Activated B cell treated with CpG ODN at 0.5 μM for 24 hours (primary cell): ENCODE data around the gene NKIRAS1. TPM values are rescaled to one million over a fixed set of nuclear protein-coding genes. Genes with fewer than 3 reads are reported as not detected.

Experiments
- ATAC-seq: fragments of 200-7000 bp; cut with Tn5 transposase; one replicate; pipeline ENCODE4 v1.10.0; 2021; ENCODE audit warnings: low read depth, mild to moderate bottlenecking, moderate library complexity
- CTCF ChIA-PET: fragments of 350-600 bp; sonication (Branson Sonifier 250); formaldehyde crosslinking; loops from one replicate; lab custom pipeline; 2021; ENCODE audit warnings: antibody characterized with exemption; lab: Charles Lee
- POLR2A ChIA-PET: fragments of 350-600 bp; sonication (Branson Sonifier 250); formaldehyde crosslinking; loops from one replicate; lab custom pipeline; 2021; ENCODE audit warnings: antibody characterized with exemption; lab: Charles Lee
- DNase-seq: peaks from one replicate; pipeline ENCODE4 v3.0.0; 2022
- H3K27ac Mint-ChIP-seq: one replicate; pipeline ENCODE4 v1.8.0; 2020; ENCODE audit warnings: mixed read lengths
- H3K27me3 Mint-ChIP-seq: one replicate; pipeline ENCODE4 v1.8.0; 2021; ENCODE audit warnings: mixed read lengths
- H3K36me3 Mint-ChIP-seq: one replicate; pipeline ENCODE4 v1.8.0; 2021; ENCODE audit warnings: low read depth, mixed read lengths
- H3K4me1 Mint-ChIP-seq: one replicate; pipeline ENCODE4 v1.8.0; 2021; ENCODE audit warnings: mixed read lengths
- H3K4me3 Mint-ChIP-seq: one replicate; pipeline ENCODE4 v1.8.0; 2020; ENCODE audit warnings: mild to moderate bottlenecking, mixed read lengths
- H3K9me3 Mint-ChIP-seq: one replicate; pipeline ENCODE4 v1.8.0; 2020; ENCODE audit warnings: mixed read lengths
- CTCF ChIP-seq: fragments of 200-600 bp; IDR thresholded peaks from one replicate; pipeline ENCODE4 v1.8.0; 2022; ENCODE audit warnings: antibody characterized with exemption, mild to moderate bottlenecking
- intact Hi-C: fragments of 100-400 bp; cut with micrococcal nuclease; formaldehyde crosslinking; loops from one replicate; pipeline ENCODE4 v1.15.1; 2024
- total RNA-seq: library from RNA; stranded (reverse); gene quantifications from 2 replicates; pipeline ENCODE4 v1.2.3, GENCODE V29; 2022

The NKIRAS1 gene
- total RNA-seq, 1 donor from 2014 or later = 3.4 TPM

- POLR2A ChIA-PET = no interaction called here
- peaks cover 3% of the 10 kb centered on the region for H3K4me1 Mint-ChIP-seq
Measured at GRCh38 chr3:23934253-23934652, 17.5 kb upstream of the NKIRAS1 start.

GRCh38 chr3:23932571-23932970 is 15.8 kb upstream of the NKIRAS1 start:
- no peak for TF ChIP-seq CTCF
- intact Hi-C loops = no loop called here
- DNase-seq (no peak), ATAC-seq (no peak)
- H3K27me3 Mint-ChIP-seq = peaks cover 8% of the 10 kb centered on the region
- H3K36me3 Mint-ChIP-seq = no peaks in the 10 kb centered on the region
- POLR2A ChIA-PET = no interaction called here
- H3K4me3 Mint-ChIP-seq = no peak overlapping the region
- H3K9me3 Mint-ChIP-seq = no peaks in the 10 kb centered on the region
- H3K4me1 Mint-ChIP-seq = peaks cover 5% of the 10 kb centered on the region
- H3K27ac Mint-ChIP-seq = no peak overlapping the region
- CTCF ChIA-PET = no interaction called here

More at GRCh38 chr3:23934253-23934652, 17.5 kb upstream of the NKIRAS1 start:
- no peak overlapping the region for H3K27ac Mint-ChIP-seq
- TF ChIP-seq CTCF = no peak
- peaks cover 8% of the 10 kb centered on the region for H3K27me3 Mint-ChIP-seq
- intact Hi-C loops = no loop called here
- no peak for DNase-seq
- no peaks in the 10 kb centered on the region for H3K9me3 Mint-ChIP-seq
- no peak overlapping the region for H3K4me3 Mint-ChIP-seq
- no peak for ATAC-seq
- no peaks in the 10 kb centered on the region for H3K36me3 Mint-ChIP-seq
- CTCF ChIA-PET = no interaction called here

GRCh38 chr3:23931597-23931996 is 14.8 kb upstream of the NKIRAS1 start:
- ChIA-PET CTCF (no interaction called here), POLR2A (interaction anchor here (1.6 kb wide), 1 partner anchor 14 kb away, joined by 6 read pairs; the partner anchor contains the start of genes NKIRAS1 and RPL15)
- Mint-ChIP-seq H3K27ac (no peak overlapping the region), H3K4me1 (peaks cover 5% of the 10 kb centered on the region), H3K4me3 (no peak overlapping the region), H3K36me3 (no peaks in the 10 kb centered on the region), H3K27me3 (no peaks in the 10 kb centered on the region), H3K9me3 (no peaks in the 10 kb centered on the region)
- no peak for ATAC-seq
- DNase-seq = no peak
- TF ChIP-seq CTCF = no peak
- intact Hi-C loops = no loop called here

- Mint-ChIP-seq H3K36me3 (peaks cover 8% of the 10 kb centered on the region), H3K9me3 (no peaks in the 10 kb centered on the region), H3K27me3 (no peaks in the 10 kb centered on the region), H3K4me3 (no peak overlapping the region), H3K4me1 (peaks cover 15% of the 10 kb centered on the region), H3K27ac (no peak overlapping the region)
- ChIA-PET CTCF (no interaction called here), POLR2A (interaction anchor here (0.6 to 2.5 kb wide), 4 partner anchors 11 to 707 kb away, joined by 3 to 26 read pairs (median 4); partner anchors contain the start of genes NKIRAS1 and RPL15)
- ATAC-seq (no peak), DNase-seq (no peak)
- TF ChIP-seq CTCF = no peak
- intact Hi-C loops = no loop called here
Measured at GRCh38 chr3:23928524-23928923, 11.7 kb upstream of the NKIRAS1 start.

- DNase-seq = no peak
- ATAC-seq = no peak
- ChIA-PET POLR2A (no interaction called here), CTCF (no interaction called here)
- no peaks in the 10 kb centered on the region for H3K9me3 Mint-ChIP-seq
- H3K27me3 Mint-ChIP-seq = no peaks in the 10 kb centered on the region
- H3K4me3 Mint-ChIP-seq = no peak overlapping the region
- no peak for TF ChIP-seq CTCF
- intact Hi-C loops = no loop called here
- peaks cover 15% of the 10 kb centered on the region for H3K4me1 Mint-ChIP-seq
- H3K27ac Mint-ChIP-seq = no peak overlapping the region
- H3K36me3 Mint-ChIP-seq = peaks cover 23% of the 10 kb centered on the region
Measured at GRCh38 chr3:23926736-23927135, 9.9 kb upstream of the NKIRAS1 start.
